ENCODE data around the gene MPEG1.

MPEG1 gene

DNA sequence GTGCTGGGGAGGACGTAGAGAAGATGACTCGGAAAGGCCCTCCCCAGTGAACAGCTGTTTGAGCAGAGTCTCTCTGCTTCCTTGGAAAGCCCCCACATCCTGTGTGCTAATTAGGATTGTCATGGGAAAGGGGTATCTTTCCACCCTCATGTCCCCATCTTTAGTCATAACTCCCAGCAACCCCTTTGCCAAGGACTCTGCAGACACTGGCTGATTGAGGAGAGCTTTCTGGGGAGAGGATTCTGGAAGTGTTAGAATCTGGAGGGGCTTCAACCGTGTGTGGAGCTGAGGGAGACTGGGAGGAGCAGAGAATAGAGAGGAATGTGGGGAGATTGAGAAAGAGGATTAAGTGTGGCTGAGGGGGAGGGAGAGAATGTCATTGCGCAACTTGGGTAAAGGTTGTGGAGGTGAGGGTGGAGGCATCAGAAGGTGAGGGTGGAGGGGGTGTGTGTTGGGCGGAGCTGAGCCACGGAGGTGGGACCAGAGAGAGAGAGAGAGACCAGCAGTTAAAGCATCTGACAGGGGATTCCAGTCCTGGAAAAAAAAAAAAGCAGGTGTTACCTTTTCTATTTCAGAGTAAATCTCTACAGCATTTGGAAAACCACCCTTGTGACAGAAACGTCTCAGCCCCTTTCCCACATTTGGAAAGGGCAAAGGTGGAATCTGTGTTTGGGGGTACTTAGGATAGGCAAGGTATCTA, 38.6 kb downstream of the MPEG1 start:
- TF ChIP-seq, protein P1, sequence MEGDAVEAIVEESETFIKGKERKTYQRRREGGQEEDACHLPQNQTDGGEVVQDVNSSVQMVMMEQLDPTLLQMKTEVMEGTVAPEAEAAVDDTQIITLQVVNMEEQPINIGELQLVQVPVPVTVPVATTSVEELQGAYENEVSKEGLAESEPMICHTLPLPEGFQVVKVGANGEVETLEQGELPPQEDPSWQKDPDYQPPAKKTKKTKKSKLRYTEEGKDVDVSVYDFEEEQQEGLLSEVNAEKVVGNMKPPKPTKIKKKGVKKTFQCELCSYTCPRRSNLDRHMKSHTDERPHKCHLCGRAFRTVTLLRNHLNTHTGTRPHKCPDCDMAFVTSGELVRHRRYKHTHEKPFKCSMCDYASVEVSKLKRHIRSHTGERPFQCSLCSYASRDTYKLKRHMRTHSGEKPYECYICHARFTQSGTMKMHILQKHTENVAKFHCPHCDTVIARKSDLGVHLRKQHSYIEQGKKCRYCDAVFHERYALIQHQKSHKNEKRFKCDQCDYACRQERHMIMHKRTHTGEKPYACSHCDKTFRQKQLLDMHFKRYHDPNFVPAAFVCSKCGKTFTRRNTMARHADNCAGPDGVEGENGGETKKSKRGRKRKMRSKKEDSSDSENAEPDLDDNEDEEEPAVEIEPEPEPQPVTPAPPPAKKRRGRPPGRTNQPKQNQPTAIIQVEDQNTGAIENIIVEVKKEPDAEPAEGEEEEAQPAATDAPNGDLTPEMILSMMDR (IDR thresholded peaks at IDR 0.05) = no peak

DNA sequence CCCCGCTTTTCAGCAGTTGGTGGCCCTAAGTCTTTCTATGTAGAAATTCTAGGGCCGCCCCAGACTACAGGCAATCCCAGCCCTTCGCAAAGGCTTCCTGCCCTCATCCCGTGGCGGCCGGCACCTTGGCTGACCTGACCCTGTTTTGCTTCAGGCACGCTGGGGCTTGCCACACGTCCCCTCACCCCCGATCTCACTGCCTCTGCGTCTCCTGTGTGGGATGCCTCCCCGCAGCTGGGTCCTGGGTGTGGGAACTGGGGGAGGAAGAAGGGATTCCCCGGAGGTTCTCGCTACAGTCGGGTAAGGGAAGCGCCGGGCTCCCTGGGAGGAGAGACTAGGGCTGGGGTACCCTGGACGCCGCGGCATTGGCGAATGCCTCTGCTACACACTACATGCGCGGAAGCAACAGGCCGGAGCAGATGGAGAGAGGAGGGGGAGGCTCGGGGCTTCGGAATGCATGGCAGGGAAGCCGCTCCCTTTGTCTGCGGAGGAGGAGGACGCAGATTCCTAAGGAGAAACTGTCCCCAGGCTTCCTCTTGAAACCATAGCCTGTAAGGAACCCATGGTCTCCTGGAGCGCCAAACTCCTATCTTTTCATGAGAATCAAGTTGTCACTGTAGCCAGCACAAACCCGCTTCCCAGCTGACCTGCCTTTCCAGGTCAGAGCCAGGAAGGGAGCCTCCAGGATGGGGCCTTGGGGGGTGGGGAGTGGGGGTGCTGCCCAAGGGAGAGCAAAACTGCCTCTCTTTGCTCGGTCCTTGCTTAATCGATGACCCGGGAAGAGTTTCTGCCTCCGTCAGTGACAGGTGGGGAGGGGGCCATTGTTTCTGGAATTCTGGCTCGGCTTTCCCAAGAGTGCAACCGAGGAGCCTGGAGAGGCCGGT, 39.4 kb downstream of the MPEG1 start:
- TF ChIP-seq, protein P1 (IDR thresholded peaks at IDR 0.05) = no peak

DNA sequence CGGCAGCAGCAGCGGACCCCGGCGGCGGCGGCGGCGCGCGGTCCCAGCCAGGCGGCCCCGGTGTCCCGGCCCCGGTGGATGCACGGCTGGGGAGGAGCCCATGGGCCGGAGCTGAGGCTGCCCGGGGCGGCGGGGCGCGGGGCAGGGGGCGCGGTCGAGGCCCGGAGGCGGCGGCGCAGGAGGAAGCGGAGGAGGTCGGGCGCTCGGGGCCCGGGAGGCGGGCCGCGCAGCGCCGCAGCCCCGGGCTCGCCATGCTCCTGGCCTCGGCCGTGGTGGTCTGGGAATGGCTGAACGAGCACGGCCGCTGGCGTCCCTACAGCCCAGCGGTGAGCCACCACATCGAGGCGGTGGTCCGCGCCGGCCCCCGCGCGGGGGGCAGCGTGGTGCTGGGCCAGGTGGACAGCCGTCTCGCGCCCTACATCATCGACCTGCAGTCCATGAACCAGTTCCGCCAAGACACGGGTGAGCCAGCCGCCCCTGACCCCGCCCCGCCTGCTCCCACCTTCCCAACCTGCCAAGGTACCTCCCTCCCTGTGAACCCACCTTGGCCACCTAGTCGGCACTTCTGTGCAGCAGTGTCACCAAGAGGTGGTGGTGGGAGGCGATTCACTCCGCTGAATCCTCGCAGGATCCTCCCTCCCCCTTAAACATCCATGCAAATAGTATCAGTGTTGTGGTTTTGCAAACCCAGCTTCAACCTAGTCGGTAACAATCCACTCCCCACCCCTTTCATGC, 40.2 kb downstream of the MPEG1 start:
- TF ChIP-seq, protein P1 (IDR thresholded peaks at IDR 0.05) = no peak

DNA sequence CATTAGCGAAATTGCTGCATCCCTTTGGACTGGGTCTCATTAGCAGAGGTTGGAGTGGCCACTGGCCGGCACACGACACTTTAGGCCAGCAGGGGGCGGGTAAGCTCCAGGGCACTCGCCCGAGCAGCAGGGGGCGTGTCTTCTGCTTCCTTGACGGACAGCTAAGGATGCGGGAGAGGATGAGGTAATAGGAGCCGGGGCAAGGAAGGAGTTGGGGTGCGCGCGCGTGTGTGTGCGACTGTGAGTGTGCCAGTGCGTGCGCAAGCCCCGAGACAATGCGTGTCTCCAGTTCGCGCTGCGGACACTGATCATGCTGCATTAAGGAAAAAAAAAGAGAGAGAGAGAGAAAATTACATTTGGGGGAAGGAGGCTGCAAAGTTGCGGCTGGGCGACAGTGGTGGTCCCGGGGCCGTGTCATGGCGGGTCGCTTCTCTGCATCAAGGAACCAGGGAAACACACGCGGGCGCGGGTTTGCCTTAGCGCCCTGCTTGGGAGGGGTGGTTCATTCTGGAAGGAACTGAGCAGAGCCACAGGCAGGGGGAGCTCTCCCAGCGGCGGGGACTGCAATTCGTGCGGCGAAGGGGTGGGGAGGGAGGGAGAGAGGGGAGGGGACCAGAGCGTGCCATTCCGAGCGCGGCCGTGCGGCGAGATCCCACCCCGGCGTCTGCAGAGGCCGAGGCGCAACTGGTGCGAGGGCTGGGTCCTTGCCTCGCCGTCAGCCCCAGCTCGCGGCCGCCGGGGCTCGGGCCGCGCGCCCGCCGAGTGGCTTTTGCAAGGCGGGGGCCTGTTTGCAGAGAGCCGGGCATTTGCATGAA, 41.0 kb downstream of the MPEG1 start, which contains the start of gene DTX4:
Gene DTX4, plus strand, starts transcription at position 625 of the 815 bp plus-strand sequence. CDS start 464 bp downstream, outside the sequence.
- TF ChIP-seq, protein P1 (IDR thresholded peaks at IDR 0.05) = peak; percentile 89

DNA sequence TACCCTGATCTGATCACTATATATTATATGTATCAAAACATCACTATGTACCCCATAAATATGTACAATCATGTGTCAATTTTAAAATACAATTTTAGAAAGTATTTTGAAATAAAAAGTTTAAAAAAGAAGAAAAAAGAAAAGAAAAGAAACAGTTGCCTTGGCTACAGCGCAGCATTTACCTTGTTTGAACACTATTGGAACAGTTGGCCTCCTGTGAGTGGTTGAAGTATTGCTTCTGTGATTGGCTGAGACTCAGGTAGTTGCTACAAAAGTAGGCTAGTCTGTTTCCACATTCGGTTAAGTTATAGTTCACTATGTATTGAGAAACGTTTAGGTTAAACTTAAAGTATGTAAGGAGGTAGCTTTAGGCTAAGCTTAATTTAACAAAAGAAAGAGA, 48.7 kb downstream of the MPEG1 start:
- TF ChIP-seq, protein P1 (IDR thresholded peaks at IDR 0.05) = no peak

All from LNCAP (cell line).